ENCODE measurements around the gene SH2B2. TPM values are rescaled to one million over a fixed set of nuclear protein-coding genes. Genes with fewer than 3 reads are reported as not detected.

SH2B2 gene
- total and polyA plus RNA-seq, 10 donors = 13.4 to 36.9 (median 28.9) TPM

DNA sequence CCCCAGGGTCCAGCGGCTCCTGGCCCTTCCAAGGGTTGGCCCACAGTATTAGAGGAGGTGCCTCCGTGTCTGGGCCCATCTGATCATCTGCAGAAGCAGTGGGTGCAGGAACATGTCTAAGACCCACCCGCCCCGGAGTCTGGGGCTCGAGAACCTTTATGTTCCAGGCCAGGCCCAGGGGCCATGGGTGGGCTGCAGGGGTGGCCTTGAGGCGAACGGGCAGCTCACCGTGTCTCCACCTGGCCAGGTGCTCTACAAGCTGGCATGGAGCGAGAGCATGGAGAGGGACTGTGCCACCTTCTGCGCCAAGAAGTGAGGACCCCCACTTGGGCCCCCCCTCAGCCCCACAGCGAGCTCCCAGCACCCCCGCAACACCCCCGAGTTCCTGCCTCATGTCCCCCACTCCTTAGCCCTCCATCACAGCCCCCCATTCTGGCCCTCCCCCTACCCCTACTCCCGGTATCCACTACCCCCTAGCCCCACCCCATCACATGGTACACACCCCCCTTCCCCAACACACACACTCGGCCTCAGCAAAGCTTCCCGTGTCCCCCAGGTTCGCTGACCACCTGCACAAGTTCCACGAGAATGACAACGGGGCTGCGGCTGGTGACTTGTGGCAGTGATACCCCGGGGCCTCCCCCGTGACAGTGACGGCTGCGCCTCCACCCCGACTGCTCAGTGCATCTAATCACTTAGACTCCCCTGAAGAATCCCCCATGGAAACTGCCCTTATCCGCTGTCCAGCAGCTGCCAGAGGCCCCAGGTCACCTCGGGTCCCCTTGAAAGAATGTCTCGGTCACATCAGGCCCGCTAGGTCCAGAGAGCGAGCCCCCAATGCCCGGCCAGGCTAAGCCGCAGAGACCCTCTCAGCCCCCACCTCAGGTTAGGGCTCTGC, 4.0 kb upstream of the SH2B2 start:
- Histone ChIP-seq H3K4me3 (no peak overlapping the region), H3K9me3 (no peaks in the 10 kb centered on the region), H3K36me3 (no peaks in the 10 kb centered on the region), H3K27ac (no peak overlapping the region), H3K27me3 (replicated peaks in 1 of 7) (peaks cover 0 to 8% (median 0%) of the 10 kb centered on the region in 7 donors), H3K4me1 (peaks cover 27 to 60% (median 47%) of the 10 kb centered on the region in 6 donors)
- 87 to 94% (median 91%) methylated on average over 23 to 32 of the region's 32 CpGs for WGBS, 5 donors
- intact Hi-C loops (cut with DNase I; ENCODE audit: low total_unique reads) = no loop called here
- no peak for TF ChIP-seq POLR2A (IDR thresholded peaks at IDR 0.05)
- TF ChIP-seq, protein P1, sequence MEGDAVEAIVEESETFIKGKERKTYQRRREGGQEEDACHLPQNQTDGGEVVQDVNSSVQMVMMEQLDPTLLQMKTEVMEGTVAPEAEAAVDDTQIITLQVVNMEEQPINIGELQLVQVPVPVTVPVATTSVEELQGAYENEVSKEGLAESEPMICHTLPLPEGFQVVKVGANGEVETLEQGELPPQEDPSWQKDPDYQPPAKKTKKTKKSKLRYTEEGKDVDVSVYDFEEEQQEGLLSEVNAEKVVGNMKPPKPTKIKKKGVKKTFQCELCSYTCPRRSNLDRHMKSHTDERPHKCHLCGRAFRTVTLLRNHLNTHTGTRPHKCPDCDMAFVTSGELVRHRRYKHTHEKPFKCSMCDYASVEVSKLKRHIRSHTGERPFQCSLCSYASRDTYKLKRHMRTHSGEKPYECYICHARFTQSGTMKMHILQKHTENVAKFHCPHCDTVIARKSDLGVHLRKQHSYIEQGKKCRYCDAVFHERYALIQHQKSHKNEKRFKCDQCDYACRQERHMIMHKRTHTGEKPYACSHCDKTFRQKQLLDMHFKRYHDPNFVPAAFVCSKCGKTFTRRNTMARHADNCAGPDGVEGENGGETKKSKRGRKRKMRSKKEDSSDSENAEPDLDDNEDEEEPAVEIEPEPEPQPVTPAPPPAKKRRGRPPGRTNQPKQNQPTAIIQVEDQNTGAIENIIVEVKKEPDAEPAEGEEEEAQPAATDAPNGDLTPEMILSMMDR (IDR thresholded peaks at IDR 0.05 in 8 of 11, conservative IDR thresholded peaks at IDR 0.05 in 3 of 11) = no peak
- TF ChIP-seq POLR2AphosphoS5 (IDR thresholded peaks at IDR 0.05) = no peak
- no peak for DNase-seq

DNA sequence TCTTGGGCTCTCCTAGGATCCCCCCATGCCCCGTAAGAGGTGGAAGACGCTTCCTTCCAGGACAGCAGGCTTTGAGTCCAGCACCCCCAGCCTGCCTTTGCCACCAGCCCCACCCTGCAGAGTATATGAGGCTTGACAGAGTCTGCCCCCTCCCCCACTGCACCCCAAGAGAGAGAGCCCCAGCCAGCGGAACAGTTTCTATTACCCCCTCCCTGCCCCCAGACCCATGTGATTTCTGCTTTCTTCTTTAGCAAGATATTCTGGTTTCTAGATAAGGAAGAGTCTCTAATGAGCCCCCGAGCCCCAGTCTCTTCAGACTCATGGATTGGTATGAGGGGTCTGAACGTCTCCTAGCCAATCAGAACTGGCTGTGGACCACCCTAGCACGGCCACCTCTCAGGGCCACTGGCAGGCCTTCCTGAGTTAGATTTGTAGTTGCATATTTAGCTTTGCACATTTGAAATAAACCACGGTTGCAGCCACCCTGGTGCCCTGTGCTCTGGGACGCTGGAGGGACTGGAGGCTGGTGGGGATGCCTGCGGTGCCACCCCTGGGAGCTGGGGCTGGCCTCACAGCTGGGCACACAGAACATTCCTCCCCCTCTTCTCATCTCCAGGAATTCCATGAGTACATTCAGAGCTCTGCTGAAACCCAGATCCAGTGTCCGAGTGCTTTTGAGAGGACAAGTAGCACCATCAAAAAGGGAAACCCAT, 3.0 kb upstream of the SH2B2 start:
- Histone ChIP-seq H3K27me3 (replicated peaks in 1 of 7) (peaks cover 0 to 14% (median 0%) of the 10 kb centered on the region in 7 donors), H3K4me3 (no peak overlapping the region), H3K4me1 (peaks cover 36 to 68% (median 56%) of the 10 kb centered on the region in 6 donors), H3K9me3 (no peaks in the 10 kb centered on the region), H3K27ac (peak overlapping the region in 3 of 8 donors; percentile 91 to 97 (median 95)), H3K36me3 (no peaks in the 10 kb centered on the region)
- no peak for TF ChIP-seq POLR2AphosphoS5 (IDR thresholded peaks at IDR 0.05)
- TF ChIP-seq, protein P1 (IDR thresholded peaks at IDR 0.05 in 8 of 11, conservative IDR thresholded peaks at IDR 0.05 in 3 of 11) = no peak
- TF ChIP-seq POLR2A (IDR thresholded peaks at IDR 0.05) = no peak
- DNase-seq = no peak
- 66 to 83% (median 81%) methylated on average over 8 to 10 of the region's 10 CpGs for WGBS, 5 donors
- intact Hi-C loops (cut with DNase I; ENCODE audit: low total_unique reads) = no loop called here

DNA sequence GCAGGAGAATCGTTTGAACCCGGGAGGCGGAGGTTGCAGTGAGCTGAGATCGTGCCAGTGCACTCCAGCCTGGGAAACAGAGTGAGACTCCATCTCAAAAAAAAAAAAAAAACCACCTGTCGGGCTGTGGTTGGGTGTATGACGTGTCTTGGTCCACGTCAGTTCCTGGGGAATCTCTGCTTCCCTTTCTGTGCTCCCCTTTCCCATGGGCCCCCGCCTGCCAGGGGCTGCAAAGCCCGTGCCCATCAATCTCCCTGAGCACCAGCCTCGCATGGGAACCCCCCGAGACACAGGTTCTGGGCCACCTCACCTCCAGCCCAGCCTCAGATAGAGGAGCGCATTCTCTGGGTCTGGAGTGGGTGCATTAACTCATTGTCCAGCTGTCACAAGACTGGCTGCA, 2.3 kb upstream of the SH2B2 start:
- TF ChIP-seq POLR2A (IDR thresholded peaks at IDR 0.05) (no peak), POLR2AphosphoS5 (IDR thresholded peaks at IDR 0.05) (no peak)
- TF ChIP-seq, protein P1 (IDR thresholded peaks at IDR 0.05 in 8 of 11, conservative IDR thresholded peaks at IDR 0.05 in 3 of 11) = no peak

More for the DNA sequence above, 2.3 kb upstream of the SH2B2 start:
- DNase-seq = no peak
- 45 to 61% (median 48%) methylated on average over 11 to 12 of the region's 12 CpGs for WGBS, 5 donors
- intact Hi-C loops (cut with DNase I; ENCODE audit: low total_unique reads) = no loop called here
- H3K27me3 ChIP-seq (replicated peaks in 1 of 7) = peaks cover 0 to 14% (median 0%) of the 10 kb centered on the region in 7 donors
- H3K4me1 ChIP-seq = peaks cover 36 to 68% (median 59%) of the 10 kb centered on the region in 6 donors
- no peaks in the 10 kb centered on the region for H3K9me3 ChIP-seq
- H3K4me3 ChIP-seq = peak overlapping the region in 5 of 8 donors; percentile 69 to 96 (median 93)
- no peaks in the 10 kb centered on the region for H3K36me3 ChIP-seq
- H3K27ac ChIP-seq = peak overlapping the region in 7 of 8 donors; percentile 88 to 97 (median 91)
